BJ (cell line): ENCODE results near the gene BCAT1. TPM values are rescaled to one million over a fixed set of nuclear protein-coding genes. Genes with fewer than 3 reads are reported as not detected.

Experiments
- CTCF ChIA-PET: fragments of 350-600 bp; formaldehyde crosslinking; extraction: SDS; loops from one replicate; lab custom pipeline; 2021; ENCODE audit warnings: antibody characterized with exemption, inconsistent platforms; lab: Yijun Ruan, JAX
- POLR2A ChIA-PET: fragments of 300-600 bp; sonication (Branson Sonifier 250); formaldehyde crosslinking; extraction: SDS; loops from one replicate; lab custom pipeline; 2021; ENCODE audit warnings: antibody characterized with exemption; lab: Charles Lee
- DNase-seq: peaks from one replicate; pipeline ENCODE4 v3.0.0-alpha.2; 2011; ENCODE audit warnings: low read depth
- H3K27me3 ChIP-seq: 2 replicates; pipeline ENCODE4 v1.6.0; 2011; ENCODE audit warnings: low read length; ENCODE audit not compliant: control insufficient read depth, insufficient read depth
- H3K36me3 ChIP-seq: 2 replicates; pipeline ENCODE4 v1.5.1; 2011; ENCODE audit warnings: low read length; ENCODE audit not compliant: control insufficient read depth, insufficient read depth
- H3K4me3 ChIP-seq: 2 replicates; pipeline ENCODE4 v1.5.1; 2011; ENCODE audit warnings: low read depth, mild to moderate bottlenecking, control low read depth, low read length
- polyA plus RNA-seq: library from polyadenylated mRNA; depleted of rRNA; stranded (reverse); fragments of >200 nt; gene quantifications from 2 replicates; pipeline ENCODE4 v1.2.3, GENCODE V29; 2011
- TF ChIP-seq, protein P1 (sequence below): IDR thresholded peaks from 2 replicates; pipeline ENCODE4 v1.5.1; 2011; ENCODE audit warnings: low read depth, mild to moderate bottlenecking, control low read depth, inconsistent platforms, low read length, moderate library complexity; ENCODE audit not compliant: insufficient read depth

Gene BCAT1
- polyA plus RNA-seq, 1 experiment, result 13.2 TPM

DNA sequence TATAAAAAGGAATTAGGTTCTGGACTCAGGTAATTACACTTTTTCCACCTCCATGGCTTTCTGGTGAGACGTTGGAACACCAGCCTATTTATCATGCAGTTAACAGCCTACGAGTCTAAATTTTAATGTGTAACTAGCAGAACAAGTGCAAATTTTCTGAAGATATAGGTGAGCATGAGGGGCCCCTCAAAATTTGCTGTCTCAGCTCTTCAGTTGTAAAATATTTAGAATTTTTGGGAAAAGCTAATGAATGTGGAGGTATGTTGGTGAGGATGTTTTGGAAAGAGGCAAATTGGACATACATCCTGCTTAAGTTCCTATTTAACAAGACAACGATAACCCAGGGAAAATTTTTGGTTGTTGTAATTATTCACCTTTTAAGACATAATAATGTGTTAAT, 25.3 kb upstream of the BCAT1 start:
- TF ChIP-seq, protein P1, sequence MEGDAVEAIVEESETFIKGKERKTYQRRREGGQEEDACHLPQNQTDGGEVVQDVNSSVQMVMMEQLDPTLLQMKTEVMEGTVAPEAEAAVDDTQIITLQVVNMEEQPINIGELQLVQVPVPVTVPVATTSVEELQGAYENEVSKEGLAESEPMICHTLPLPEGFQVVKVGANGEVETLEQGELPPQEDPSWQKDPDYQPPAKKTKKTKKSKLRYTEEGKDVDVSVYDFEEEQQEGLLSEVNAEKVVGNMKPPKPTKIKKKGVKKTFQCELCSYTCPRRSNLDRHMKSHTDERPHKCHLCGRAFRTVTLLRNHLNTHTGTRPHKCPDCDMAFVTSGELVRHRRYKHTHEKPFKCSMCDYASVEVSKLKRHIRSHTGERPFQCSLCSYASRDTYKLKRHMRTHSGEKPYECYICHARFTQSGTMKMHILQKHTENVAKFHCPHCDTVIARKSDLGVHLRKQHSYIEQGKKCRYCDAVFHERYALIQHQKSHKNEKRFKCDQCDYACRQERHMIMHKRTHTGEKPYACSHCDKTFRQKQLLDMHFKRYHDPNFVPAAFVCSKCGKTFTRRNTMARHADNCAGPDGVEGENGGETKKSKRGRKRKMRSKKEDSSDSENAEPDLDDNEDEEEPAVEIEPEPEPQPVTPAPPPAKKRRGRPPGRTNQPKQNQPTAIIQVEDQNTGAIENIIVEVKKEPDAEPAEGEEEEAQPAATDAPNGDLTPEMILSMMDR, result no peak
- CTCF ChIA-PET, result interaction anchor here (1.0 kb wide), 1 partner anchor 11 kb away, joined by 3 read pairs; no protein-coding TSS in a partner anchor

DNA sequence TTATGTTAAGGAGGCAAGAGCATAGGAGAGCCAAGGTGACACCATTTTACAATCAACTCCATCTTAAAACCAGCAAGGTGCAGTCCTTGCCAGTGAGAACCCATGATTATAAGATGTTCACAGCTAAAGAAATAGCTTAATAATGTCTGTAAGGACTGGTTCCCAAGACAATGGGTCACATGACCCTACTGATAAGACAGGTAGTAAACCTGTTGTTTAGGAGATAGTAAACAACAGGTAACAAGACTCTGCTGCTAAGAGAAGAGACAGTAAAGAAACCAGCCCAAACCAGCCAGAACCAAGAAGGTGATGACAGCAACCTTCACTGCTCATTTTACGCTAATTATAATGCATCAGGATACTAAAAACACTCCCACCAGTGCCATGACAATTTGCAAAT, 23.2 kb upstream of the BCAT1 start:
- no peak for DNase-seq
- ChIA-PET POLR2A (no interaction called here), CTCF (no interaction called here)
- TF ChIP-seq, protein P1, result no peak
- H3K4me3 ChIP-seq, result no peak overlapping the region
- H3K27me3 ChIP-seq, result no peaks in the 10 kb centered on the region
- no peaks in the 10 kb centered on the region for H3K36me3 ChIP-seq

More for the DNA sequence above, 25.3 kb upstream of the BCAT1 start:
- DNase-seq, result no peak
- Histone ChIP-seq H3K36me3 (no peaks in the 10 kb centered on the region), H3K4me3 (no peak overlapping the region), H3K27me3 (no peaks in the 10 kb centered on the region)
- POLR2A ChIA-PET, result no interaction called here

DNA sequence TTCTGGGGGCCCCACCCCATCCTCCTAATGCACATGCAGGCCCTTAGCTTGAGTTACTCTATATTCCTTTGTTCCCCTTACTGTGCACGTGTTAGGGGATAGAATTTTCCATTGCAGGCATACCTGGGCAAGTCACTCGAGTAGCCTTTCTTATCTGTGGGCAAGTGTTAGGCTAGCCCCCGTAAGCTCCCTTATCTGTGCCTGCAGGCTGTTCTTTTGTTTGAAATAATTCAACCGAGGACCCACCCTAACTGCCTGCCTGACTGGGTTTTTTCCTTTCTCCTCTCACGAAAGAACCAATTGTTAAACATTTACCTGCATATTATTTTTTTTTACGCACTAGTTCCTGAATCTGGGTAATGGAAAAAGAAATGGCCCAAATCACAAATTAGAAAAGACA, 21.3 kb upstream of the BCAT1 start:
- DNase-seq, result no peak
- H3K4me3 ChIP-seq, result no peak overlapping the region
- H3K27me3 ChIP-seq, result no peaks in the 10 kb centered on the region
- TF ChIP-seq, protein P1, result no peak
- POLR2A ChIA-PET, result no interaction called here
- H3K36me3 ChIP-seq, result no peaks in the 10 kb centered on the region
- CTCF ChIA-PET, result no interaction called here

DNA sequence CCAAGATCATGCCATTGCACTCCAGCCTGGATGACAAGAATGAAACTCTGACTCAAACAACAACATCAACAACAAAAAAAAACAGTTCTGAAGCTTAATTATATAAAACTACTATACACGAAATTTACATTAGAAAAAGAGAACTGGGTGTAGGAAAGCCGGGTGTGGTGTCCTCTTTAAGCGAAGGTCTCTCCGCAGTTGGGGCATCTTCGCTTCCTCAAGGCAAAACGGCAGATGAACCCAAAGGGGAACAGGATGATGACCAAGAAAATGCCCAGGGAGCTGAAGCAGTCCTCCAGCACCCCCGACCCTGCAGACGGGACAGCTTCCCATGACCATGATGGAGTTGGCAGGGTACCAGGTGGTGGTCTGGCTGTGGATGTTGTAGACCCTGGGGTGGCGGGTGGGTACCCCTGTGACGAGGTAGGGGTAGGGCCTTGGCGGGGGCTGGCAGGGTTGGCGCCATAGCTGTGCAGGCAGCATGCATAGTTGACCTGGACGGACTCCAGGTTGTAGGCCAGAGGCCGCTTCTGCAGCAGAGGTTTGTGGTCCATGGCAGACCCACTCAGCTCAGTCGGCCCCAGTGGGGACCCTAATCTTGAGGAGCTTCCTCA, 18.2 kb upstream of the BCAT1 start:
- POLR2A ChIA-PET, result no interaction called here
- no peak for DNase-seq
- Histone ChIP-seq H3K36me3 (no peaks in the 10 kb centered on the region), H3K27me3 (no peaks in the 10 kb centered on the region), H3K4me3 (no peak overlapping the region)
- TF ChIP-seq, protein P1, result no peak
- CTCF ChIA-PET, result no interaction called here

DNA sequence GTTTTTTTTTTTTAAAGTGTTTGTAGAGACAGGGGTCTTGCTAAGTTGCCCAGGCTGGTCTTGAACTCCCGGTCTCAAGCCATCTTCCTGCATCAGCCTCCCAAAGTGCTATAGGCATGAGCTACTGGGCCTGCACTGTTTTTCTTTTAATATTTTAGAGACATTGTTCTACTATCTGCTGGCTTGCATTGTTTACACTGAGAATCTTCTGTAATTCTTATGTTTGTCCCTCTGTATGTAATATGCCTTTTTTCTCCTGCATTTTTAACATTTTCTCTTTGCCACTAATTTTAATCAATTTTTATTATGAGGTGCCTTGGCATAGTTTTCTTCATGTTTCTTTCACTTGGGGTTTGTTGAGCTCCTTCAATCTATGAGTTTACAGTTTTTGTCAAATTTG, 15.4 kb upstream of the BCAT1 start:
- ChIA-PET POLR2A (no interaction called here), CTCF (interaction anchor here (0.9 to 1.3 kb wide), 3 partner anchors 9 to 13 kb away, joined by 3 to 4 read pairs (median 3); no protein-coding TSS in a partner anchor)

More for the DNA sequence above, 15.4 kb upstream of the BCAT1 start:
- no peak overlapping the region for H3K4me3 ChIP-seq
- no peak for DNase-seq
- no peaks in the 10 kb centered on the region for H3K36me3 ChIP-seq
- H3K27me3 ChIP-seq, result no peaks in the 10 kb centered on the region
- TF ChIP-seq, protein P1, result no peak
